ENCODE measurements around the gene CCND3. TPM values are rescaled to one million over a fixed set of nuclear protein-coding genes. Genes with fewer than 3 reads are reported as not detected.
"Not testable (repeated sequence)": the region's sequence is repeated elsewhere in the genome, so short reads cannot be mapped to it uniquely, and the experiment has no call there.

The CCND3 gene
- total RNA-seq, 2 experiments from 2014 or later = 244 to 319 TPM

GRCh38 chr6:41954668-41955067, 13.1 kb upstream of the CCND3 start:
- BruUV-seq (replicated peaks) = no TSS peak
- Histone ChIP-seq H3K9me2 (ENCODE audit: insufficient read depth, low read length) (no peaks in the 10 kb centered on the region), H3K27ac (ENCODE audit: low read depth, low read length, poor library complexity, severe bottlenecking) (no peak overlapping the region), H3K4me3 (ENCODE audit: low read depth, low read length, poor library complexity, severe bottlenecking) (no peak overlapping the region), H3K9me3 (ENCODE audit: low read length) (0 out of 2 replicates have a peak, but pooled peaks cover 5% of the 10 kb centered on the region), H3K4me2 (ENCODE audit: low read length) (no peak overlapping the region), H2AFZ (ENCODE audit: low read length) (no peak overlapping the region), H4K20me1 (ENCODE audit: insufficient read depth, low read length) (no peaks in the 10 kb centered on the region), H3K79me2 (ENCODE audit: insufficient read depth, low read depth, low read length) (no peaks in the 10 kb centered on the region), H3K4me1 (ENCODE audit: insufficient read depth, low read length, poor library complexity, severe bottlenecking) (no peaks in the 10 kb centered on the region), H3K36me3 (ENCODE audit: insufficient read depth, low read length) (no peaks in the 10 kb centered on the region)
- intact Hi-C loops (cut with micrococcal nuclease; ENCODE audit: unreplicated experiment) = no loop called here
- TF ChIP-seq EZH2phosphoT487 (IDR thresholded peaks at IDR 0.05; ENCODE audit: borderline replicate concordance, low read depth, low read length) (no peak), CTCF (conservative IDR thresholded peaks at IDR 0.05; ENCODE audit: low read length) (no peak)
- ChIA-PET CTCF (ENCODE audit: unreplicated experiment) (no interaction called here), POLR2A (interaction anchor here (0.6 to 1.7 kb wide), 3 partner anchors 9 to 39 kb away, joined by 3 to 7 read pairs (median 6); no protein-coding TSS in a partner anchor)
- no peak for DNase-seq (ENCODE audit: low spot score)

- H3K79me2 ChIP-seq (ENCODE audit: insufficient read depth, low read depth, low read length) = peaks cover 6% of the 10 kb centered on the region; the same call in 1 of the 2 replicates
- ChIA-PET CTCF (ENCODE audit: unreplicated experiment) (no interaction called here), POLR2A (no interaction called here)
- no peak overlapping the region for H2AFZ ChIP-seq (ENCODE audit: low read length)
- H3K4me1 ChIP-seq (ENCODE audit: insufficient read depth, low read length, poor library complexity, severe bottlenecking) = peaks cover 26% of the 10 kb centered on the region
- H4K20me1 ChIP-seq (ENCODE audit: insufficient read depth, low read length) = no peaks in the 10 kb centered on the region
- no peak overlapping the region for H3K4me3 ChIP-seq (ENCODE audit: low read depth, low read length, poor library complexity, severe bottlenecking)
- TF ChIP-seq CTCF (conservative IDR thresholded peaks at IDR 0.05; ENCODE audit: low read length) = no peak
- no peak for TF ChIP-seq EZH2phosphoT487 (IDR thresholded peaks at IDR 0.05; ENCODE audit: borderline replicate concordance, low read depth, low read length)
- no peaks in the 10 kb centered on the region for H3K36me3 ChIP-seq (ENCODE audit: insufficient read depth, low read length)
- no peak overlapping the region for H3K27ac ChIP-seq (ENCODE audit: low read depth, low read length, poor library complexity, severe bottlenecking)
- no peak for DNase-seq (ENCODE audit: low spot score)
- no peak overlapping the region for H3K4me2 ChIP-seq (ENCODE audit: low read length)
- BruUV-seq (replicated peaks) = no TSS peak
- intact Hi-C loops (cut with micrococcal nuclease; ENCODE audit: unreplicated experiment) = no loop called here
- H3K9me3 ChIP-seq (ENCODE audit: low read length) = no peaks in the 10 kb centered on the region
- no peaks in the 10 kb centered on the region for H3K9me2 ChIP-seq (ENCODE audit: insufficient read depth, low read length)
Measured at GRCh38 chr6:41947581-41948220, 6.1 kb upstream of the CCND3 start.

- Histone ChIP-seq H3K36me3 (ENCODE audit: insufficient read depth, low read length) (peaks cover 30% of the 10 kb centered on the region), H4K20me1 (ENCODE audit: insufficient read depth, low read length) (peaks cover 14% of the 10 kb centered on the region), H2AFZ (ENCODE audit: low read length) (no peak overlapping the region), H3K9me2 (ENCODE audit: insufficient read depth, low read length) (no peaks in the 10 kb centered on the region), H3K27ac (ENCODE audit: low read depth, low read length, poor library complexity, severe bottlenecking) (no peak overlapping the region), H3K4me2 (ENCODE audit: low read length) (no peak overlapping the region), H3K4me3 (ENCODE audit: low read depth, low read length, poor library complexity, severe bottlenecking) (no peak overlapping the region), H3K4me1 (ENCODE audit: insufficient read depth, low read length, poor library complexity, severe bottlenecking) (peaks cover 49% of the 10 kb centered on the region), H3K9me3 (ENCODE audit: low read length) (no peaks in the 10 kb centered on the region), H3K79me2 (ENCODE audit: insufficient read depth, low read depth, low read length) (peaks cover 45% of the 10 kb centered on the region)
- no peak for DNase-seq (ENCODE audit: low spot score)
- intact Hi-C loops (cut with micrococcal nuclease; ENCODE audit: unreplicated experiment) = loop anchor here (5.0 kb wide), 1 partner anchor 34 kb away; no protein-coding TSS in a partner anchor
- BruUV-seq (replicated peaks) = no TSS peak
- POLR2A ChIA-PET = interaction anchor here (1.0 to 2.2 kb wide), 4 partner anchors 12 to 64 kb away, joined by 3 to 7 read pairs (median 6); no protein-coding TSS in a partner anchor
- CTCF ChIA-PET (ENCODE audit: unreplicated experiment) = no interaction called here
- no peak for TF ChIP-seq CTCF (conservative IDR thresholded peaks at IDR 0.05; ENCODE audit: low read length)
- no peak for TF ChIP-seq EZH2phosphoT487 (IDR thresholded peaks at IDR 0.05; ENCODE audit: borderline replicate concordance, low read depth, low read length)
Measured at GRCh38 chr6:41943456-41943855, 1.8 kb upstream of the CCND3 start.

GRCh38 chr6:41942882-41943281, 1.3 kb upstream of the CCND3 start:
- CTCF ChIA-PET (ENCODE audit: unreplicated experiment); DNase-seq (ENCODE audit: low spot score); H3K9me3 ChIP-seq (ENCODE audit: low read length); H3K9me2 ChIP-seq (ENCODE audit: insufficient read depth, low read length); BruUV-seq (replicated peaks); H2AFZ ChIP-seq (ENCODE audit: low read length): not testable (repeated sequence)
- H3K36me3 ChIP-seq (ENCODE audit: insufficient read depth, low read length) = peaks cover 36% of the 10 kb centered on the region
- POLR2A ChIA-PET = interaction anchor here (0.6 to 2.2 kb wide), 16 partner anchors 12 to 151 kb away, joined by 3 to 7 read pairs (median 4); no protein-coding TSS in a partner anchor
- H3K4me2 ChIP-seq (ENCODE audit: low read length) = peak overlapping the region; percentile 93
- peaks cover 55% of the 10 kb centered on the region for H3K4me1 ChIP-seq (ENCODE audit: insufficient read depth, low read length, poor library complexity, severe bottlenecking)
- intact Hi-C loops (cut with micrococcal nuclease; ENCODE audit: unreplicated experiment) = loop anchor here (5.0 kb wide), 1 partner anchor 34 kb away; no protein-coding TSS in a partner anchor
- H3K4me3 ChIP-seq (ENCODE audit: low read depth, low read length, poor library complexity, severe bottlenecking) = peak overlapping the region; percentile 93
- H3K79me2 ChIP-seq (ENCODE audit: insufficient read depth, low read depth, low read length) = peaks cover 51% of the 10 kb centered on the region
- peak overlapping the region; percentile 81 for H3K27ac ChIP-seq (ENCODE audit: low read depth, low read length, poor library complexity, severe bottlenecking)
- peaks cover 20% of the 10 kb centered on the region for H4K20me1 ChIP-seq (ENCODE audit: insufficient read depth, low read length)

All from OCI-LY7 (cell line).